WTC11 (cell line): ENCODE data around the gene SLC7A7.

Experiments used
- CREM ChIP-seq: sonication (generic); formaldehyde crosslinking; IDR thresholded peaks from 2 replicates; pipeline ENCODE4 v1.8.1; 2022; ENCODE audit warnings: mild to moderate bottlenecking, missing genetic modification reagents, moderate library complexity
- CTCF ChIP-seq: fragments of 200-600 bp; IDR thresholded peaks from 2 replicates; pipeline ENCODE4 v1.8.0; 2022; ENCODE audit warnings: antibody characterized with exemption
- E2F1 ChIP-seq: sonication (generic); formaldehyde crosslinking; IDR thresholded peaks from 2 replicates; pipeline ENCODE4 v1.8.0; 2022; ENCODE audit warnings: mild to moderate bottlenecking, missing genetic modification reagents
- ETV6 ChIP-seq: sonication (generic); formaldehyde crosslinking; IDR thresholded peaks from 2 replicates; pipeline ENCODE4 v1.8.1; 2022; ENCODE audit warnings: mild to moderate bottlenecking, missing genetic modification reagents
- JUN ChIP-seq: sonication (generic); formaldehyde crosslinking; IDR thresholded peaks from 2 replicates; pipeline ENCODE4 v1.8.0; 2023; ENCODE audit warnings: mild to moderate bottlenecking, missing genetic modification reagents
- SMAD3 ChIP-seq: sonication (generic); formaldehyde crosslinking; IDR thresholded peaks from 2 replicates; pipeline ENCODE4 v1.8.0; 2022; ENCODE audit warnings: missing genetic modification reagents, mild to moderate bottlenecking, borderline replicate concordance
- STAT6 ChIP-seq: sonication (generic); formaldehyde crosslinking; conservative IDR thresholded peaks from 2 replicates; pipeline ENCODE4 v1.8.1; 2023; ENCODE audit warnings: mild to moderate bottlenecking, low read depth, missing genetic modification reagents, moderate library complexity
- ZNF423 ChIP-seq: fragments of 250-450 bp; sonication (Bioruptor Pico); IDR thresholded peaks from 2 replicates; pipeline ENCODE4 v2.1.2; 2022; ENCODE audit warnings: mild to moderate bottlenecking, moderate library complexity
- ZNF512 ChIP-seq: sonication (generic); formaldehyde crosslinking; IDR thresholded peaks from 2 replicates; pipeline ENCODE4 v1.8.1; 2022; ENCODE audit warnings: missing genetic modification reagents, borderline replicate concordance

GRCh38 chr14:22830443-22831010 is 15.3 kb upstream of the SLC7A7 start:
- TF ChIP-seq E2F1 (no peak), CTCF (no peak), ETV6 (CRISPR knock-in tag) (no peak), STAT6 (no peak), JUN (CRISPR knock-in tag) (no peak), SMAD3 (no peak), CREM (CRISPR knock-in tag) (no peak), ZNF423 (CRISPR knock-in tag) (no peak), ZNF512 (CRISPR knock-in tag) (no peak)
